ENCODE measurements around the gene KRT74.

DNA sequence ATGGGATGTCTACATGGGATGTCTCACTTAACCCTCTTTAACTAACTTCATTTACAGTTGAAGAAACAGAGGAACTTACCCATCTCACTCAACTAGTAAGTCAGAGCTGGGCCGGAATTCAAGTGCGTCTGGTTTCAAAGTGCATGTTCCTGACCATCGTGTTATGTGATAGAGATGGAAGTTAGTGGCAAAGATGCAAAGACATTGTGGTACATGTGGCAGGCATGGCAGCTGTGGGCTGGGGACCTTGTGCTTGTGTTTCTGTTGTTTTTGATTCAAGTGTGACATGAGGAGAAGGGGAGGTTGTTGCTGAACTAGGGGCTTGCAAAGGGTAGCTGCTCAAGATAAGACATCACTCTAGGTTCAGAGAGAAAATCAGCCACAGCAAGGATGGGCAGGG lies 2.3 kb upstream of the KRT74 start:
- no peak for TF ChIP-seq POLR2A (IDR thresholded peaks at IDR 0.05)
- no peak for TF ChIP-seq CTCF (IDR thresholded peaks at IDR 0.05)

Data from Peyer's patch (tissue), 4 donors.